Pancreas (tissue), 10 donors: ENCODE measurements around the gene ZBTB25. TPM values are rescaled to one million over a fixed set of nuclear protein-coding genes. Genes with fewer than 3 reads are reported as not detected.
A peak's percentile ranks its signal among the peaks of the same experiment; 100 is the strongest.

Experiments
- ATAC-seq, 4 donors: fragments of 200-7000 bp; cut with Tn5 transposase; one replicate each; pipeline versions ENCODE4 v1.8.0 to v1.9.1; 2020; ENCODE audit warnings: mild to moderate bottlenecking in 4 of 4, moderate library complexity in 4 of 4
- DNase-seq, 6 donors: peaks; one replicate each; pipeline ENCODE4 v3.0.0-alpha.2; 2020
- FAIRE-seq: peaks from 2 replicates; lab custom pipeline; 2012; peaks lifted over from hg19 to GRCh38; lab: Jason Lieb, UNC
- H3K27ac ChIP-seq, 4 donors: fragments of 200-600 bp; sonication (generic); 1 replicate in 3 of 4; 2 replicates in 1 of 4; pipeline versions ENCODE4 v1.5.0 to v1.8.0; 2020
- H3K27me3 ChIP-seq, 4 donors: fragments of 200-600 bp; one replicate each; pipeline ENCODE4 v1.8.0; 2021
- H3K36me3 ChIP-seq, 3 donors: fragments of 200-600 bp; sonication (generic) in 1 of 3; one replicate each; pipeline versions ENCODE4 v1.5.0 to v1.8.0; 2020 to 2021
- H3K4me1 ChIP-seq, 3 donors: fragments of 200-600 bp; one replicate each; pipeline ENCODE4 v1.8.0; 2021
- H3K4me3 ChIP-seq, 4 donors: fragments of 200-600 bp; sonication (generic) in 2 of 4; one replicate each; pipeline versions ENCODE4 v1.5.0 to v1.8.0; 2020 to 2021
- H3K9me3 ChIP-seq, 4 donors: fragments of 200-600 bp; one replicate each; pipeline ENCODE4 v1.8.0; 2021
- CTCF ChIP-seq, 4 donors: fragments of 200-600 bp; sonication (generic) in 3 of 4; IDR thresholded peaks; one replicate each; pipeline versions ENCODE4 v1.5.0 to v1.8.0; 2021; ENCODE audit warnings: antibody characterized with exemption in 4 of 4
- WGBS, 2 donors: extraction: QIAGEN DNeasy Blood & Tissue Kit; methylation state at CpG; one replicate each; pipeline ENCODE4 v1.1.7; 2013; 5-methylcytosine and 5-hydroxymethylcytosine counted together
- intact Hi-C, 3 donors: fragments of 100-400 bp; cut with DNase I; formaldehyde crosslinking; loops; one replicate each; pipeline versions ENCODE4 v1.11.1 to v1.14.2; 2022
- polyA plus RNA-seq, 2 donors: library from polyadenylated mRNA; stranded (reverse); fragments of 200-250 nt; gene quantifications; one replicate each; pipeline ENCODE4 v1.2.3, GENCODE V29; 2013
- total RNA-seq, 6 donors: library from RNA; stranded (reverse); fragmentation: NEBNext Ultra II Directional in 4 of 6; extraction: Animal tissue kit (Norgen Biotek cat#: 25700) in 4 of 6; gene quantifications; one replicate each; pipeline versions ENCODE4 v1.2.1 to v1.2.4, GENCODE V29; 2021 to 2023
- donor health status: healthy with polysubstance abuse.
- donor health status: DM: no; HTN: no; CAD: no; lungs with moderate emphysema.
- donor health status: DM: no; HTN: no; CAD: no.
- donor health status: control.
- donor health status: control.
- donor health status: Bipolar disorder and iron deficiency.
- donor health status: DM: yes; HTN: yes; CAD: no.
- donor health status: DM: no; HTN: no; CAD: no.
- donor health status: DM: no; HTN: no; CAD: no.
- donor health status: DM: yes; HTN: yes; CAD: no.

Gene ZBTB25
- total and polyA plus RNA-seq, 8 donors = 2.9 to 8.1 (median 5.6) TPM

- peak; percentile 46 to 71 (median 64) for TF ChIP-seq CTCF (IDR thresholded peaks at IDR 0.05)
- H3K4me1 ChIP-seq = peaks cover 0 to 14% (median 0%) of the 10 kb centered on the region in 3 donors
- no peaks in the 10 kb centered on the region for H3K36me3 ChIP-seq
- DNase-seq (peak; percentile 99 to 100 (median 100)), ATAC-seq (peak; percentile 89 to 95 (median 91)), FAIRE-seq (peak; percentile 97)
- no peaks in the 10 kb centered on the region for H3K27me3 ChIP-seq
- H3K27ac ChIP-seq = peak within 1 kb of the TSS; percentile 70 to 86 (median 81)
- H3K4me3 ChIP-seq = peak within 1 kb of the TSS; percentile 46 to 63 (median 60)
- no peaks in the 10 kb centered on the region for H3K9me3 ChIP-seq
- intact Hi-C loops = no loop called here
- 7 to 8% methylated on average over 79 of the region's 79 CpGs for WGBS, 2 donors
These were observed 36.9 kb upstream of the ZBTB25 start, which contains the start of gene HSPA2 for GRCh38 chr14:64540208-64541202. TSS of gene HSPA2 (plus strand) at chr14:64540741. CDS start at chr14:64540850, 109 bp downstream.

- WGBS, 2 donors = 86 to 88% methylated on average over 4 of the region's 4 CpGs
- H3K4me3 ChIP-seq = no peak overlapping the region
- H3K9me3 ChIP-seq = no peaks in the 10 kb centered on the region
- TF ChIP-seq CTCF (IDR thresholded peaks at IDR 0.05) = no peak
- no peaks in the 10 kb centered on the region for H3K27me3 ChIP-seq
- intact Hi-C loops = no loop called here
- H3K27ac ChIP-seq = no peak overlapping the region
- H3K36me3 ChIP-seq = no peaks in the 10 kb centered on the region
- H3K4me1 ChIP-seq = no peaks in the 10 kb centered on the region
- ATAC-seq (no peak), FAIRE-seq (no peak), DNase-seq (no peak)
These were observed 33.0 kb upstream of the ZBTB25 start for GRCh38 chr14:64536488-64537245.

DNA sequence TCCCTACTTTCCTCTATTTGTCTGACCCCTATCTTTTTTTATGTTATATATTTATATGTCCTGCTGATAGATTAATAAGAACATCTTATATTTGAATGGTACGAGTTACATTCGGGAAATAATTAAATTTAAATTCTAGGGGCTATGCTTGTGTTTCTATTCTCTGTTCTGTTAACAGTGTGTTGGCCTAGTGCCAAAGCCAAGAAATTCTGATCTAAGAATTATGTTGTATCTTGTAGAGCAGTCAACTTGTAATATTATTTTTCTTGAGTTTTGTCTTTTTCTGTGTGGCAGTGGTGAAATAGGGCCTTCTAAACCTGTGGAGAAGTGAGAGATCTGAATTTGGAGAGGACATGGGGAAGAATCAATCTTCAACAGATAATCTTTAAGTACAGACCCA, 27.9 kb upstream of the ZBTB25 start:
- ATAC-seq = no peak
- Histone ChIP-seq H3K36me3 (no peaks in the 10 kb centered on the region), H3K27me3 (no peaks in the 10 kb centered on the region), H3K27ac (no peak overlapping the region), H3K4me1 (no peaks in the 10 kb centered on the region), H3K4me3 (no peak overlapping the region), H3K9me3 (no peaks in the 10 kb centered on the region)
- 79 to 85% methylated on average over 2 of the region's 2 CpGs for WGBS, 2 donors
- no peak for TF ChIP-seq CTCF (IDR thresholded peaks at IDR 0.05)
- DNase-seq = no peak
- intact Hi-C loops = no loop called here
- FAIRE-seq = no peak

GRCh38 chr14:64525354-64525753, 21.7 kb upstream of the ZBTB25 start:
- 92 to 95% methylated on average over 2 of the region's 2 CpGs for WGBS, 2 donors
- intact Hi-C loops = no loop called here
- peaks cover 0 to 22% (median 0%) of the 10 kb centered on the region in 3 donors for H3K36me3 ChIP-seq
- no peak overlapping the region for H3K27ac ChIP-seq
- H3K4me1 ChIP-seq = no peaks in the 10 kb centered on the region
- no peaks in the 10 kb centered on the region for H3K27me3 ChIP-seq
- H3K4me3 ChIP-seq = no peak overlapping the region
- H3K9me3 ChIP-seq = no peaks in the 10 kb centered on the region
- DNase-seq (no peak), ATAC-seq (no peak), FAIRE-seq (no peak)
- no peak for TF ChIP-seq CTCF (IDR thresholded peaks at IDR 0.05)
